ENCODE measurements around the gene LHFPL3. TPM values are rescaled to one million over a fixed set of nuclear protein-coding genes. Genes with fewer than 3 reads are reported as not detected.

Gene LHFPL3
- total RNA-seq, 1 experiment from 2014 or later: not detected

DNA sequence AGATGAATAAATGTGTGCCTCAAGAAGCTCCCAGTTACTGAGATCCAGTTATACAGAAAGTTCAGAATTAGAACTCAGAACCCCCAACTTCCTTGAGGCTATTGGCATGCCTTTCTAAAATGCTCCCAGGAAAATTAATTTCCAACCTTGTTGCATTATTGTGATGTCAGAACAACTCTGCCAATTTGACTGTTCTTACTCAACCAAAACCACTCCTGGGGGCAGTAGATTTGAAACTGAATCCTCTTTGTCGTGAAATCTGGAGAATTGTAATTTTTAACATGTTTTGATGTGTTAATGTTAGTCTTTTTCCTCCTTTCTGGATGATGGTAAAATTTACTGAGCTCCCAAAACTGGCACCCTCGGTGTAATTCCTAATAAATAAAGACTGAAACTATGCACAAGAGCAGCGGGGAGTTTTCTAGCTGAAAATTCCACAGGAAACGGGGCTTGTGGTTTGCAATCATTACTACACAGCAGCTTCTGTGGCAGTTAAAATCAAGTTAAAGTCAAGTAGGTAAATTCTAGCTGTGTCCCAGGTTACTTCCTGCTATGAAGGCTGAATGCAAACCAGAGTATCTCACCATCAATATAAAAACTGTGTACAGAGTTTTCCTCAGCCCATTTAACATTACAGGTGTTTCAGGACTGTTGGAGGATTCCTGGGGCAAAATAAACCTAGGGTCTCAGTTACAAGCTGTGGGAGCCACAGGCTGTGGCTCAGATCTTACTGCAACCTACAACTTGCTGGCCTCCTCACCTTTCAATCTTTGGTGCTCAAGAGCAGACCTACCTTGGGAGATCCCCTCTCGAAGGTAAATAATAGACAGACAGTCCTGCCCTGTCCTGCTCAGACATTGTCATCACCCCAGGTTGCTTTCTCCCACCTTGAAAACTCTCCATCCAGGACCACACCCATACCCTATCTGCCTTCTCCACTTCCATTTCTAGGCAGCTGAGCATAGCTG, 529.3 kb downstream of the LHFPL3 start:
- no peak overlapping the region for H3K4me2 ChIP-seq (ENCODE audit: low read depth, low read length, poor library complexity, severe bottlenecking)
- no peak overlapping the region for H3K9ac ChIP-seq (ENCODE audit: low read length)
- H3K9me3 ChIP-seq (ENCODE audit: low read length): no peaks in the 10 kb centered on the region
- H4K20me1 ChIP-seq (ENCODE audit: insufficient read depth, low read depth, low read length): no peaks in the 10 kb centered on the region
- H3K9me2 ChIP-seq (replicated peaks; ENCODE audit: insufficient read depth, low read length): no peaks in the 10 kb centered on the region
- H3K36me3 ChIP-seq (ENCODE audit: insufficient read depth, low read length): no peaks in the 10 kb centered on the region
- H3K27me3 ChIP-seq (ENCODE audit: low read length): no peaks in the 10 kb centered on the region
- no peak overlapping the region for H3K4me3 ChIP-seq (ENCODE audit: low read length)
- H3K4me1 ChIP-seq (ENCODE audit: low read length): no peaks in the 10 kb centered on the region
- no peak overlapping the region for H2AFZ ChIP-seq (ENCODE audit: low read length)
- peak; percentile 7 for DNase-seq
- H3K27ac ChIP-seq (ENCODE audit: low read length): no peak overlapping the region
- no peaks in the 10 kb centered on the region for H3K79me2 ChIP-seq (ENCODE audit: low read length)

GRCh38 chr7:104859754-104860426, 531.5 kb downstream of the LHFPL3 start:
- no peak overlapping the region for H3K4me2 ChIP-seq (ENCODE audit: low read depth, low read length, poor library complexity, severe bottlenecking)
- H3K9ac ChIP-seq (ENCODE audit: low read length): no peak overlapping the region
- H3K9me3 ChIP-seq (ENCODE audit: low read length): no peaks in the 10 kb centered on the region
- no peak overlapping the region for H3K27ac ChIP-seq (ENCODE audit: low read length)
- no peak overlapping the region for H2AFZ ChIP-seq (ENCODE audit: low read length)
- H3K27me3 ChIP-seq (ENCODE audit: low read length): no peaks in the 10 kb centered on the region
- H3K36me3 ChIP-seq (ENCODE audit: insufficient read depth, low read length): no peaks in the 10 kb centered on the region
- no peaks in the 10 kb centered on the region for H4K20me1 ChIP-seq (ENCODE audit: insufficient read depth, low read depth, low read length)
- no peaks in the 10 kb centered on the region for H3K4me1 ChIP-seq (ENCODE audit: low read length)
- no peaks in the 10 kb centered on the region for H3K79me2 ChIP-seq (ENCODE audit: low read length)
- H3K4me3 ChIP-seq (ENCODE audit: low read length): no peak overlapping the region
- no peaks in the 10 kb centered on the region for H3K9me2 ChIP-seq (replicated peaks; ENCODE audit: insufficient read depth, low read length)
- peak; percentile 9 for DNase-seq

DNA sequence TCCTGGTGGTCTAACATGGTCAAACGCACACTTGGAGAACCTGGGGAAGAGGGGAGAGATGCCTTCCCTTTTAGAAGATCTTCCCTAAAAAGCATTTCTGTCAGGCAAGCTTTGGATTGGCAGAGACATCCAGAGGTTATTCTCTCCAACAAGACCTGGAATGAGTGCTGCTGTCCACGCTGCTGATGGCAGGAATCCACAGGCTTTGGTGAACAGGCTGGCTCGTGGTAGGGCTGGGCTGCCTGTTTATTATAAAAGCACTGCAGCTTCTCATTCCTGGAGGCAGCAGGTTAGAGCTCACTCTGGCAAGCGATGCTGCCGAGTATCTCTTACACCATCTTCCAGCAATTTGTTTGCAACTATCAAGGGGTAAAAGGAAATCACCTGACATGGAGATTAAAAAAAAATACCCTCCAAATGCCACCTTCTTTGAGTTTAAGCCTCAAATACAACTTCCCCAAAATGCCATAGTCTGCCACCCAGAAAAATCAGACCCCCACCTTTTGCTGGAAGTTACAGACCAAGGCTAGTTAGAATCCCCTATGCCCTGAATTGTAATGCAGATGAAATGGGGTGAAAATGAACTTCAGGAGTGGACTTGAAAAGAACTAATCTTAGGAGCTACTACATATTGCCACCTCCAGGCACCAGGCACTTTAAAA, 533.5 kb downstream of the LHFPL3 start:
- Histone ChIP-seq H3K4me2 (ENCODE audit: low read depth, low read length, poor library complexity, severe bottlenecking) (no peak overlapping the region), H3K9me2 (replicated peaks; ENCODE audit: insufficient read depth, low read length) (no peaks in the 10 kb centered on the region), H3K27ac (ENCODE audit: low read length) (no peak overlapping the region), H2AFZ (ENCODE audit: low read length) (no peak overlapping the region), H3K36me3 (ENCODE audit: insufficient read depth, low read length) (no peaks in the 10 kb centered on the region), H3K4me1 (ENCODE audit: low read length) (no peaks in the 10 kb centered on the region), H4K20me1 (ENCODE audit: insufficient read depth, low read depth, low read length) (no peaks in the 10 kb centered on the region), H3K27me3 (ENCODE audit: low read length) (no peaks in the 10 kb centered on the region), H3K79me2 (ENCODE audit: low read length) (no peaks in the 10 kb centered on the region), H3K4me3 (ENCODE audit: low read length) (no peak overlapping the region), H3K9ac (ENCODE audit: low read length) (no peak overlapping the region), H3K9me3 (ENCODE audit: low read length) (no peaks in the 10 kb centered on the region)
- peak; percentile 36 for DNase-seq

- DNase-seq: peak; percentile 71
Measured at GRCh38 chr7:104862719-104863118, 534.3 kb downstream of the LHFPL3 start.

GRCh38 chr7:104873401-104873800, 545.0 kb downstream of the LHFPL3 start:
- H3K4me1 ChIP-seq (ENCODE audit: low read length): no peaks in the 10 kb centered on the region
- H2AFZ ChIP-seq (ENCODE audit: low read length): no peak overlapping the region
- DNase-seq: no peak
- H3K27ac ChIP-seq (ENCODE audit: low read length): no peak overlapping the region
- H3K36me3 ChIP-seq (ENCODE audit: insufficient read depth, low read length): no peaks in the 10 kb centered on the region
- no peak overlapping the region for H3K4me2 ChIP-seq (ENCODE audit: low read depth, low read length, poor library complexity, severe bottlenecking)
- H3K9ac ChIP-seq (ENCODE audit: low read length): no peak overlapping the region
- no peaks in the 10 kb centered on the region for H3K27me3 ChIP-seq (ENCODE audit: low read length)
- no peaks in the 10 kb centered on the region for H4K20me1 ChIP-seq (ENCODE audit: insufficient read depth, low read depth, low read length)
- H3K4me3 ChIP-seq (ENCODE audit: low read length): no peak overlapping the region
- H3K79me2 ChIP-seq (ENCODE audit: low read length): no peaks in the 10 kb centered on the region
- no peaks in the 10 kb centered on the region for H3K9me3 ChIP-seq (ENCODE audit: low read length)
- H3K9me2 ChIP-seq (replicated peaks; ENCODE audit: insufficient read depth, low read length): no peaks in the 10 kb centered on the region

More at GRCh38 chr7:104862719-104863118, 534.3 kb downstream of the LHFPL3 start:
- H3K9ac ChIP-seq (ENCODE audit: low read length): no peak overlapping the region
- no peaks in the 10 kb centered on the region for H3K9me3 ChIP-seq (ENCODE audit: low read length)
- no peaks in the 10 kb centered on the region for H4K20me1 ChIP-seq (ENCODE audit: insufficient read depth, low read depth, low read length)
- no peaks in the 10 kb centered on the region for H3K36me3 ChIP-seq (ENCODE audit: insufficient read depth, low read length)
- H3K27me3 ChIP-seq (ENCODE audit: low read length): no peaks in the 10 kb centered on the region
- no peak overlapping the region for H3K4me2 ChIP-seq (ENCODE audit: low read depth, low read length, poor library complexity, severe bottlenecking)
- no peak overlapping the region for H3K4me3 ChIP-seq (ENCODE audit: low read length)
- no peaks in the 10 kb centered on the region for H3K9me2 ChIP-seq (replicated peaks; ENCODE audit: insufficient read depth, low read length)
- H3K27ac ChIP-seq (ENCODE audit: low read length): no peak overlapping the region
- H2AFZ ChIP-seq (ENCODE audit: low read length): no peak overlapping the region
- no peaks in the 10 kb centered on the region for H3K79me2 ChIP-seq (ENCODE audit: low read length)
- no peaks in the 10 kb centered on the region for H3K4me1 ChIP-seq (ENCODE audit: low read length)

- H3K79me2 ChIP-seq (ENCODE audit: low read length): no peaks in the 10 kb centered on the region
Measured at GRCh38 chr7:104878577-104878976, 550.2 kb downstream of the LHFPL3 start.

GRCh38 chr7:104883248-104883717, 554.9 kb downstream of the LHFPL3 start:
- Histone ChIP-seq H3K9ac (ENCODE audit: low read length) (no peak overlapping the region), H3K36me3 (ENCODE audit: insufficient read depth, low read length) (no peaks in the 10 kb centered on the region), H3K79me2 (ENCODE audit: low read length) (no peaks in the 10 kb centered on the region), H2AFZ (ENCODE audit: low read length) (no peak overlapping the region; the same call in 1 of the 2 replicates), H3K4me2 (ENCODE audit: low read depth, low read length, poor library complexity, severe bottlenecking) (no peak overlapping the region), H3K27ac (ENCODE audit: low read length) (no peak overlapping the region), H3K4me3 (ENCODE audit: low read length) (no peak overlapping the region), H3K4me1 (ENCODE audit: low read length) (peaks cover 6% of the 10 kb centered on the region; the same call in 1 of the 2 replicates), H3K9me3 (ENCODE audit: low read length) (no peaks in the 10 kb centered on the region), H3K27me3 (ENCODE audit: low read length) (no peaks in the 10 kb centered on the region), H3K9me2 (replicated peaks; ENCODE audit: insufficient read depth, low read length) (no peaks in the 10 kb centered on the region), H4K20me1 (ENCODE audit: insufficient read depth, low read depth, low read length) (no peaks in the 10 kb centered on the region)
- no peak for DNase-seq

More at GRCh38 chr7:104878577-104878976, 550.2 kb downstream of the LHFPL3 start:
- DNase-seq: no peak
- H3K4me3 ChIP-seq (ENCODE audit: low read length): no peak overlapping the region
- no peak overlapping the region for H2AFZ ChIP-seq (ENCODE audit: low read length)
- no peak overlapping the region for H3K4me2 ChIP-seq (ENCODE audit: low read depth, low read length, poor library complexity, severe bottlenecking)
- H4K20me1 ChIP-seq (ENCODE audit: insufficient read depth, low read depth, low read length): no peaks in the 10 kb centered on the region
- no peaks in the 10 kb centered on the region for H3K9me2 ChIP-seq (replicated peaks; ENCODE audit: insufficient read depth, low read length)
- no peak overlapping the region for H3K27ac ChIP-seq (ENCODE audit: low read length)
- H3K36me3 ChIP-seq (ENCODE audit: insufficient read depth, low read length): no peaks in the 10 kb centered on the region
- no peaks in the 10 kb centered on the region for H3K27me3 ChIP-seq (ENCODE audit: low read length)
- peaks cover 3% of the 10 kb centered on the region; the same call in 1 of the 2 replicates for H3K4me1 ChIP-seq (ENCODE audit: low read length)
- H3K9ac ChIP-seq (ENCODE audit: low read length): no peak overlapping the region
- no peaks in the 10 kb centered on the region for H3K9me3 ChIP-seq (ENCODE audit: low read length)
